Stimulated activated CD4-positive, alpha-beta T cell treated with anti-CD3 and anti-CD28 coated beads, Interleukin-2, amount 100 ng/mL, for 48 hours (primary cell): ENCODE data around the gene AP3B1.
"Not testable (repeated sequence)": the region's sequence is repeated elsewhere in the genome, so short reads cannot be mapped to it uniquely, and the experiment has no call there.

Source experiments
- DNase-seq, 2 donors: peaks; one replicate each; pipeline ENCODE4 v3.0.0-alpha.2; 2020

Gene AP3B1

DNA sequence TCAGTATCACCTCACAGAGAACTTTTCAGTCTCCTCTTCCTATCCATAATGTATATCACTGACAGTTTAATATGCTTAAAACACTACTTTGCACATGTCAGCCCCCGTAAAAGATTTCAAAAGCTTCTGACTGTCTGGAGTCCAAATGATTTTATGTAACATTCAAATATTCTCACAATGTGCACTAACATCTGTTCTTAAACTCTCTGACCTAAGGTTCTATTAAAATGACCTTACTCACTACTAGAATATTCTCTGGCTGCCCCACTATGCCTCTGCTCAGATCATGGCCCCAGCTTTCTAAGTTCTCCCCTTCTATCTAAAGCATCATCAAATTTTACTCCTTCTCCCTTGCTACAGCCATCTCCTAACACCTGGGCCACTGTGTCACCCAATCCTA, 52.5 kb downstream of the AP3B1 start:
- DNase-seq, result no peak

DNA sequence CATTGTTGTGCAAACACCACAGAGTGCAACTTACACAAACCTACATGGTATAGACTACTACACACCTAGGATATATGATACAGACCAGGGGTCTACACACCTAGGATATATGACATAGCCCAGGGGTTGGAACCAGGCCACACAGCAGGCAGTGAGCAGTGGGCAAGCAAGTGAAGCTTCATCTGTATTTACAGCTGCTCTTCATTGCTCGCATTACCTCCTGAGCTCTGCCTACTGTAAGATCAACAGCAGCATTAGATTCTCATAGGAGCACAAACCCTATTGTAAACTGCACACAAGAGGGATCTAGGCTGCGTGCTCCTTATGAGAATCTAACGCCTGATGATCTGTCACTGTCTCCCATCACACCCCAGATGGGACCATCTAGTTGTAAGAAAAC, 56.6 kb downstream of the AP3B1 start:
- no peak for DNase-seq

GRCh38 chr5:78236046-78236445, 58.5 kb downstream of the AP3B1 start:
- no peak for DNase-seq

DNA sequence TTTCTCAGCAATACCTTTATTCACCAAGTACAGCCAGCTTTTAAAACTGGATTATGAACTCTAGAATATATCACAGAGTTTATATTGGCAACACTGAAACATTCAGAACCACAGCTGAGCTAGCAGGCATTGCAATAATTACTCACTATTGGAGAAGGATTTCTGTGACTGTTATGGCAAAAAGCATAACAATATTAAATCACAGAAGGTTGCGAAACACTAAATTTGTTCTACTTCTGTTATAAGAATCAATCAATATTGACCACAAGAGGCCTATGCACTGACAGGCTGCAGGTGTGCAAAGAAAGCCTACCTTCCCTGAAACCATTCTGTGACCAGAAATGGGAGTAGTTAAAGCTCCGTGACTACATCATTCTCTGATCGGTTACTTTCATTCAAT, 59.2 kb downstream of the AP3B1 start:
- DNase-seq, result no peak

DNA sequence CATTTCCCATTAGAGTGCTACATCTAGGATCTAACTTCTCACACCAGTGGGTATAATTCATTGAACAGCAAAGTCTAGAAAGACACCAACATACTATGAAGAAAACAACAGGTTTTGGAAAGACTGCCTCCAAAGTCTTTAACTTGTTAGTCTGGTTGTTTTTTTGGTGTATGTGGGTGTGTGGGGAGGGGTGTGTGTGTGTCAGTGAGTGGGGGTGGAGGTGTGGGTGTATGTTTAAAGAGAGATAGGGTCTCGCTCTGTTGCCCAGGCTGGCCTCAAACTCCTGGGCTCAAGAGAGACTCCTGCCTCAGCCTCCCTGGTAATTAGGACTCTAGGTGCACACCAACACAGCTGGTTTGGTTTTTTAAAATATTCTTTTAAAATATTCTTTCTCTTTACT, 59.7 kb downstream of the AP3B1 start:
- no peak for DNase-seq

DNA sequence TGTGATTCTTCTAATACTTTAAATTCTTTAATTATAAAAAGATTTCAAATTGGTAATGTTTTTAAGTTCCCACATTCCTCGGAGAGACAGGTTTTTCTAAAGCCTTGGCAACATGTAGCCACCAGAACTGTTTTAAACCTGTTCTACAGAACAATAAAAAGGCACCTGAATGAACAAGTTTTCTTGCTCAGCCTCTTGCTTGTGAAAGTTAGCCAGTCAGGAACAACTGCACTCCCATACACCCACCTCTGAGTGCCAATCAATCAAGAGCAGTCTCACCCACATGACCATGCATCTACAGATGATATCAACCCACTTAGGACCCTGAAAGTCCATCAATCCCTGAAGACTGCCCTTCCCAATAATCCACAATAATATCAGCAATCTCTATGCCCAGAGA, 62.3 kb downstream of the AP3B1 start:
- DNase-seq, result no peak

GRCh38 chr5:78224358-78224757, 70.1 kb downstream of the AP3B1 start:
- no peak for DNase-seq

DNA sequence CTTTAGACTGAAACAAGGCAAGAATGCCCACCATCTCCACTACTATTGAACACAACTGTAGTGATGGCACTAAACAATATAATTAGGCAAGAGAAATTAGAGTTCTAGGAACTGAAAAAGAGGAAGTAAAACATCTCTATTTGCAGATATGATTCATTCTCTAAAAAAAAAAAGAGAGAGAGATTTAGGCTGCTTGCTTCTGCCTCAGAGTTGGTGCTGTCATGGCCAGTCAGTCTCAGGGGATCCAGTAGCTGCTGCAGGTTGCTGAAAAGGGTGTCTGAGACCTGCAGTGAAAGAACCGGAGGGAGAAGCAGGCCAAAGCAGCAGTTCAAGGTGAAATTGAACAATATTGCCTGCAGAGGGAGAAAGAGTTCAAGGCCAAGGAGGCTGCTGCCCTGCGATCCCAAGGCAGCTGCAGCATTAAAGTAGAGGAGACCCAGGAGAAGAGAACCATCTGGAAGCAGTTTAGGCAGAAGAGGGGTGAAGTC, 72.5 kb downstream of the AP3B1 start:
- no peak for DNase-seq

DNA sequence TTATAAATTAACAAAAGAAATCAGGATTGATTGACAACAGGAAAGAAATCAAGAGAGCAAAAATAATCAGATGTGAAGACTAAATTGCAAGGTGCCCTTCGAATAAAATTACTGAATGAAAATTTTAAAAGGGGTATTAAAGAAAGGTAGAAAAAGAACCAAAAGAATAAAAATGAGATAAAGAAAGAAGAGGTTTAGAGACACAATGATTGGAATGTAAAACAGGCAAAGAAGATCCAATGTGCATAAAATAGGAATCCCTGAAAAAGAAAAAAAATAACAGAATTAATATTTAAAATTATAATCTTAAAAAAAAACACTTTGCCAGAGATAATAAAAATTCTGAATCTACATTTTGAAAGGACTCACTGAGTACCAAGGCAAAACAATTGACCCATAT, 73.0 kb downstream of the AP3B1 start:
- DNase-seq, result no peak

DNA sequence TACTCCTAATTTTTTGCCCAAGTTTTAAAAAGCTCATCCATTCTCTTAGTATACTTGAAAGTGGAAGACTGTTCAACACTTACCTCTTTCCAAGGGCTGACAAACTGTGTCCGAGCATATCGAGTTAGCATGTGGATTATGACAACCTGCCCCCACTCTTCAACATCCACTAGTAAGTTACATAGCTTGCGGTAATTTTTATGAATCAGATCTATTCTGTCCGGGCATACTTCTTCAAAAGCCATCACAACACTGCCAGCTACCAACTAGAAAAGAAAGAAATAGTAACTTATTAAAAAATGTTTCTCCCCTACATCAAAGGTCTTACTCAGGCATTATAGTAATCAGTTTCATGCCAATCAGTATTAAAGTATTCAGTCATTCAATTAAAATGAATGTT, 78.5 kb downstream of the AP3B1 start:
- no peak for DNase-seq

DNA sequence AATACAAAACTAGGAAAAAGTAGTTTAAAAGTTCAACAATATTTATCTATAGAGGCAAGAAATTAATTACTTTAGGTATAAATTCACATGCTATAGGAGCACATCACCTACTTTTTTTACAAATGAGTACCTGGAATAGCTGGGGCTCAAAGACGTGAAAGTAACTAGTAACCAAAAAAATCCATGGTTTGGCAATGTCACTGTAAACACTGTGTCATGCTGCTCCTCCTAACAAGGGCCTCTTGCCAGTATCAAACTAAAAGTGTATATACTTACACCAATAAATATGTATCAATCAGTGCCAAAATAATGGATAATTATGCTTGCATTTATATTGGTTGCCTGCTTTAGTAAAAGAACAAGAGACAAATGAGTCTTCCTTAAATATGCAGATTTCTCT, 78.9 kb downstream of the AP3B1 start:
- no peak for DNase-seq

- no peak for DNase-seq
Observed at GRCh38 chr5:78213799-78214198, 80.7 kb downstream of the AP3B1 start.

GRCh38 chr5:78211052-78211451, 83.4 kb downstream of the AP3B1 start:
- no peak for DNase-seq

DNA sequence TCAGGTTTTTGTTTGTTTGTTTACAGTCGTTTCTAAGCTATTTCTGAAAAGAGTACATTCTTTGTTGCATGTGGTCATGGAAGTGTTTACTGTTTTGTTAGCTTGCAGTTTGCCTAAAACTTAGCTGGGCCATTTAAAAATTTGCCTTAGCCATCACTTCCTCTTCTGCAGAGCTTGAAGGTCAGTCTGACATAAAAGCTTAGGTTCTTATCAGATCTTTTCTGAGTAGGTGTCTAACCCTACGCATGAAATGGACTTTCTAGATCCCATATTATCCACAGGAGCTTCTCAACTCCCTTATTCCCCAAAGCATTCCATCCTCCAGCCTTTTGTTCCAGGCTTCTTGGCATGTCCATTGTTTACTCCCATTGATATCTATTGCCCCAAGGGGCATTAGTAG, 90.3 kb downstream of the AP3B1 start:
- no peak for DNase-seq

DNA sequence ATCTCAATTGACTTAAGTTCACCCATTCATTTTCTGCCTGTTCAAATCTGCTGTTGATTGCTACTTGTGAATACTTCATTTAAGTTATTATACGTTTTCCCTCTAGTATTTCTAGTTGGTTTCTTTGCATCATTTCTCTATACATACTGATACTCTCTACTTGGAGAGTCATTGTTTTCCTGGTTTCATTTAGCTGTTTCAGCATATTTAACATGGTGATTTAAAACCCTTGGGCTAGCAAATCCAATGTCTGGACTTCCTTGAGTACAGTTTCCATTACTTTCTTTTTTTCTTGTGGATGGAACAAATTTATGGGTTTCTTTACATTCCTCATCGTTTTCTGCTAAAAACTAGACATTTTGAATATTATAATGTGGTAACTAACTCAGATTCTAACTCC, 90.7 kb downstream of the AP3B1 start:
- DNase-seq, result no peak

GRCh38 chr5:78190402-78190801, 104.1 kb downstream of the AP3B1 start:
- DNase-seq, result no peak

DNA sequence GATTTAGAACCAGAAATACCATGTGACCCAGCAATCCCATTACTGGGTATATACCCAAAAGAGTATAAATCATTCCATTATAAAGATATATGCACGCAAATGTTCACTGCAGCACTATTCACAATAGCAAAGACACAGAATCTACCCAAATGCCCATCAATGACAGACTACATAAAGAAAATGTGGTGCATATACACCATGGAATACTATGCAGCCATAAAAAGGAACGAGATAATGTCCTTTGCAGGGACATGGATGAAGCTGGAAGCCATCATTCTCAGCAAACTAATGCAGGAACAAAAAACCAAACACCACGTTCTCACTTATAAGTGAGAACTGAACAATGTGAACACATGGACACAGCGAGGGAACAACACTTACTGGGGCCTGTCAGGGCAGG, 105.8 kb downstream of the AP3B1 start:
- DNase-seq, result not testable (repeated sequence)

DNA sequence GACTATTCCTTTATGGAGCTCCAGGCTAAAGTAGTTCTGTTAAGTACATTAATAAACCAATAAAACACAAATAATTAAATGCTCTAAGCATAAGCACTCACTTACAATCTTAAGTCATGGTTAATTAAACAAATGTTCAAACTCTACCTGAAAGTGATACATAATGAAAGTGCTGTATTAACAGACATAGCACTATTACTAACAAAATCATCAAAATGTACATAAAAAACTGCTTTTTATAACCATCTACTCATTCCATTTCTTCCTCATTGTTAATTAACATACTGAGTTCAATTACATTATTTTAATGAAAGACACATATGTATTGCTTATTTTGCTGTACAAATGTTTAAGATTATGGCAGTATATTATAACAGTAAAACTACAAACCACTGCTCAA, 107.3 kb downstream of the AP3B1 start:
- DNase-seq, result no peak

GRCh38 chr5:78182838-78183237, 111.7 kb downstream of the AP3B1 start:
- peak in 1 of 2 donors; percentile 1 for DNase-seq

DNA sequence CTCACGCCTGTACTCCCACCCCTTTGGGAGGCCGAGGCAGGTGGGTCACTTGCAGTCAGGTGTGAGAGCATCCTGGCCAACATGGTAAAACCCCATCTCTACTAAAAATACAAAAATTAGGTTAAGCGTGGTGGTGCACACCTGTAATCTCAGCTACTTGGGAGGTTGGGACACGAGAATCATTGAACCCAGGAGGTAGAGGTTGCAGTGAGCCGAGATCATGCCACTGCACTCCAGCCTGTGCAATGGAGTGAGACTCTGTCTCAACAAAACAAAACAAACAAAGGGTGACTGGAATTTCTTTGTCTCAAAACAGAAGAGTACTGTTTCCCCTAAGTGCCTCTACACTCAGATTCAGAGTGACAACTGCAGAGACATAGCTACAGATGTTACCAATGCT, 116.1 kb downstream of the AP3B1 start:
- DNase-seq, result no peak

GRCh38 chr5:78170335-78170734, 124.2 kb downstream of the AP3B1 start:
- DNase-seq, result not testable (repeated sequence)

DNA sequence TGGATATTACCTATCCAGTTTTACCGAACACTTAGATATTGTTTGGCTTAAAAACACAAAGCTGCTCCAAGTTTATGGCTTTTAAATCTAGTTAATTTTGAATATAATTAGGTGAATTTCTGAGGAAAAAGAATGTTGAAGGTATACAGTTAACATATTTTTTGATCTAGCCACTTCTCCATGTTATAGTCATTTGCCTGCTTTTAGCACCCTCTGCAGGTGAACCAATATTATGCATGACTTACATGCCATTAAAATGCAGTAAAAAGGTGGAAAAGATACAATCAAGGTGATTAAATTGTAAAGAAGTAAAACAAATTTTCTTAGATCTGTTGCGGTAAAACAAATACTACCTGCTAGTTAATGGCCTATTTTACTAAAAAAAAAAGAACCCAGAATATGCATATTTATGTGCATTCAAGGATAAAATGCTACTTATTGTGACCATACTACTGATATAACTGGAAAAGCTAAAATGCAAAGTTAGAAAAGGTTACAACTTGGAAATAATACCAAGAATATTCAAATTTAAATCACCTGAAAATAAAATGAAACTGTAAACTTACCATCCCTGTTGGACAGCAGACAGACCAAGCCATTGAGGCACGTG, 132.1 kb downstream of the AP3B1 start:
- peak in 1 of 2 donors; percentile 1 for DNase-seq

DNA sequence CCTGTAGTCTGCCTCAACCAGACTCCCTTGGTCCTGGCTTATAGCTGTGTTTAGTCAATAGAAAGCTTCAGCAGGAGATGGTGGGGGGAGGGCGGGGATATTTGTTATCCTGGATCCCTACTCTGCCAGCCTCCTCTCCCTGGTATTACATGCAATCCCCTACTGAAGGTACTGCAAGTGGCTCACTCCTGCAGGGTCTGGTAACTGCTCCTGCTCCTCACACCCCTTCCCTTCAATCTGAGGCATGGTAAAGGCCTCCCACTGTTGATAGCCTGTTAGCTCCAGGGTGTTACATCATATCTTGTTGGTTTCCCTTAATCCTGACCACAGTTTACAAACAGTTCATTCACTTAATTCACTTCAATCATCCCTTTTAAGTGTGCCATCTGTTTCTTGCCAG, 137.5 kb downstream of the AP3B1 start:
- no peak for DNase-seq

GRCh38 chr5:78151594-78152271, 142.8 kb downstream of the AP3B1 start:
- no peak for DNase-seq

DNA sequence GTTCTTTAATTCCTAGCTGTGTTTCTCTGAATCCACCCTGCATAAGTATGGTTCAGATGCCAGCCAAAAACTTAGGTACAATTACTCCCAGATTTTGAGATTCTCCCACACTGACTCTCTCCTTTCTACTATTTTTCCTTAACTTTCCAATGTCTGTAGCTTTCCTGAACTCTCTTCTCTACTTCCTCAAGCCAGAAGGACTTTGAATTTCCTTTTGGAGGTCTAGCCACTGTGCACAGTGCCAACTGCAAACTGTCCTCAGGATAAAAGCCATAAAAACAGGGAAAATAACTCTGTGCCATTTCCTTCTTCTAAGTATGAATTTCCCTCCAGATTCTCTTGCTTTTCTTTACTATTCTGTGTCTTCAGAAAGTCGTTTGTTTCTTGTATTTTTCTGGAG, 157.2 kb downstream of the AP3B1 start:
- no peak for DNase-seq
